Measurements from ENCODE around the gene SRSF5. TPM values are rescaled to one million over a fixed set of nuclear protein-coding genes. Genes with fewer than 3 reads are reported as not detected.

SRSF5 gene
- total and polyA plus RNA-seq, 2 of the 13 experiments (the other 11 are each of a cell fraction or from before 2014, with no cell fraction given): 189 to 277 TPM

DNA sequence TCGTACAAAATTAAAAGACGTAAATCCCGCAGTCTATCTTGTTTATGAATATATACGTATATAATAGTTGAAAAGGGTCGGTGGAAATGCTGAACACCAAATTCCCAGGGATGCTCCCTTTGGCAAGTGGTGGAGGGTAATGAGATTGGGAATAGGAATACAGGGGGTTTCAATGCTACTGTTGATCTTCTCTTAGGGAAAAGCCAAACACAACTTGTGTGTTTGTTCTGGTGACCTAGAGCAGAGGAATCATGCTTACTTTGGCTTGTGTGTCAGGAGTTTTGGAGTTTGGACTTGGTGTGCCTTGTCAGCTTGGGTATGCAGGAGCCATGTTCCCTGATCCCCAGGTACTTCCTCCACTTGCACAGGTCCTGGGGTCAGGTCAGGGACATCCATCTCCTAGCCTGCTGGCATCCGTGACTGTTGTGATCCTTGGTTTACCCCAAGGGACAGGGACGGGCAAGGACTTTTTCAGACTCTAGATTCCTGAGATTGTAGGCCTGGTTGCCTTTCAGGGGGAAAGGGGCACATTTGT, 26.0 kb downstream of the SRSF5 start (continued):
- peak; percentile 80 for TF ChIP-seq ARID5B (CRISPR knock-in tag; IDR thresholded peaks at IDR 0.05)
- TF ChIP-seq NONO (IDR thresholded peaks at IDR 0.05): no peak
- TF ChIP-seq NONO (CRISPR knock-in tag; conservative IDR thresholded peaks at IDR 0.05): peak; percentile 73
- TF ChIP-seq, protein P1, sequence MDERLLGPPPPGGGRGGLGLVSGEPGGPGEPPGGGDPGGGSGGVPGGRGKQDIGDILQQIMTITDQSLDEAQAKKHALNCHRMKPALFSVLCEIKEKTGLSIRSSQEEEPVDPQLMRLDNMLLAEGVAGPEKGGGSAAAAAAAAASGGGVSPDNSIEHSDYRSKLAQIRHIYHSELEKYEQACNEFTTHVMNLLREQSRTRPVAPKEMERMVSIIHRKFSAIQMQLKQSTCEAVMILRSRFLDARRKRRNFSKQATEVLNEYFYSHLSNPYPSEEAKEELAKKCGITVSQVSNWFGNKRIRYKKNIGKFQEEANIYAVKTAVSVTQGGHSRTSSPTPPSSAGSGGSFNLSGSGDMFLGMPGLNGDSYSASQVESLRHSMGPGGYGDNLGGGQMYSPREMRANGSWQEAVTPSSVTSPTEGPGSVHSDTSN (CRISPR knock-in tag; IDR thresholded peaks at IDR 0.05): no peak
- no peak for TF ChIP-seq XBP1 (CRISPR knock-in tag; IDR thresholded peaks at IDR 0.05)
- no peak for TF ChIP-seq MIER3 (CRISPR knock-in tag; IDR thresholded peaks at IDR 0.05; ENCODE audit: borderline replicate concordance)
- TF ChIP-seq, protein P2, sequence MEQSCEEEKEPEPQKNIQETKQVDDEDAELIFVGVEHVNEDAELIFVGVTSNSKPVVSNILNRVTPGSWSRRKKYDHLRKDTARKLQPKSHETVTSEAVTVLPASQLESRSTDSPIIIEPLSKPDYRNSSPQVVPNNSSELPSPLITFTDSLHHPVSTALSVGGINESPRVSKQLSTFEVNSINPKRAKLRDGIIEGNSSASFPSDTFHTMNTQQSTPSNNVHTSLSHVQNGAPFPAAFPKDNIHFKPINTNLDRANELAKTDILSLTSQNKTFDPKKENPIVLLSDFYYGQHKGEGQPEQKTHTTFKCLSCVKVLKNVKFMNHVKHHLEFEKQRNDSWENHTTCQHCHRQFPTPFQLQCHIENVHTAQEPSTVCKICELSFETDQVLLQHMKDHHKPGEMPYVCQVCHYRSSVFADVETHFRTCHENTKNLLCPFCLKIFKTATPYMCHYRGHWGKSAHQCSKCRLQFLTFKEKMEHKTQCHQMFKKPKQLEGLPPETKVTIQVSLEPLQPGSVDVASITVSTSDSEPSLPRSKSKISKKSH (CRISPR knock-in tag; IDR thresholded peaks at IDR 0.05; ENCODE audit: borderline replicate concordance): no peak
- peak; percentile 78; the same call in 1 of the 2 replicates for TF ChIP-seq MEIS1 (CRISPR knock-in tag; IDR thresholded peaks at IDR 0.05; ENCODE audit: borderline replicate concordance)
- no peak for TF ChIP-seq MLLT10 (CRISPR knock-in tag; IDR thresholded peaks at IDR 0.05)
- TF ChIP-seq E2F5 (CRISPR knock-in tag; conservative IDR thresholded peaks at IDR 0.05): no peak
- TF ChIP-seq ZBTB34 (CRISPR knock-in tag; IDR thresholded peaks at IDR 0.05): peak; percentile 81
- TF ChIP-seq, protein P3, sequence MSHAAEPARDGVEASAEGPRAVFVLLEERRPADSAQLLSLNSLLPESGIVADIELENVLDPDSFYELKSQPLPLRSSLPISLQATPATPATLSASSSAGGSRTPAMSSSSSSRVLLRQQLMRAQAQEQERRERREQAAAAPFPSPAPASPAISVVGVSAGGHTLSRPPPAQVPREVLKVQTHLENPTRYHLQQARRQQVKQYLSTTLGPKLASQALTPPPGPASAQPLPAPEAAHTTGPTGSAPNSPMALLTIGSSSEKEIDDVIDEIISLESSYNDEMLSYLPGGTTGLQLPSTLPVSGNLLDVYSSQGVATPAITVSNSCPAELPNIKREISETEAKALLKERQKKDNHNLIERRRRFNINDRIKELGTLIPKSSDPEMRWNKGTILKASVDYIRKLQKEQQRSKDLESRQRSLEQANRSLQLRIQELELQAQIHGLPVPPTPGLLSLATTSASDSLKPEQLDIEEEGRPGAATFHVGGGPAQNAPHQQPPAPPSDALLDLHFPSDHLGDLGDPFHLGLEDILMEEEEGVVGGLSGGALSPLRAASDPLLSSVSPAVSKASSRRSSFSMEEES (CRISPR knock-in tag; IDR thresholded peaks at IDR 0.05): 0 out of 2 replicates have a peak, but pooled peaks have one; percentile 29
- TF ChIP-seq, protein P4, sequence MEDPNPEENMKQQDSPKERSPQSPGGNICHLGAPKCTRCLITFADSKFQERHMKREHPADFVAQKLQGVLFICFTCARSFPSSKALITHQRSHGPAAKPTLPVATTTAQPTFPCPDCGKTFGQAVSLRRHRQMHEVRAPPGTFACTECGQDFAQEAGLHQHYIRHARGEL (CRISPR knock-in tag; IDR thresholded peaks at IDR 0.05): no peak
- no peak for TF ChIP-seq ZNF543 (CRISPR knock-in tag; IDR thresholded peaks at IDR 0.05)
- peak; percentile 51 for TF ChIP-seq BCL6 (CRISPR knock-in tag; IDR thresholded peaks at IDR 0.05)
- no peak for TF ChIP-seq SNRNP70 (IDR thresholded peaks at IDR 0.05; ENCODE audit: low read depth, low read length)
- TF ChIP-seq IKZF1 (IDR thresholded peaks at IDR 0.05): no peak
- TF ChIP-seq, protein P5, sequence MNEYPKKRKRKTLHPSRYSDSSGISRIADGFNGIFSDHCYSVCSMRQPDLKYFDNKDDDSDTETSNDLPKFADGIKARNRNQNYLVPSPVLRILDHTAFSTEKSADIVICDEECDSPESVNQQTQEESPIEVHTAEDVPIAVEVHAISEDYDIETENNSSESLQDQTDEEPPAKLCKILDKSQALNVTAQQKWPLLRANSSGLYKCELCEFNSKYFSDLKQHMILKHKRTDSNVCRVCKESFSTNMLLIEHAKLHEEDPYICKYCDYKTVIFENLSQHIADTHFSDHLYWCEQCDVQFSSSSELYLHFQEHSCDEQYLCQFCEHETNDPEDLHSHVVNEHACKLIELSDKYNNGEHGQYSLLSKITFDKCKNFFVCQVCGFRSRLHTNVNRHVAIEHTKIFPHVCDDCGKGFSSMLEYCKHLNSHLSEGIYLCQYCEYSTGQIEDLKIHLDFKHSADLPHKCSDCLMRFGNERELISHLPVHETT (CRISPR knock-in tag; conservative IDR thresholded peaks at IDR 0.05): no peak

All from HepG2 (cell line).